Umbilical cord (tissue), 2 donors: ENCODE results near the gene GPR89B. TPM values are rescaled to one million over a fixed set of nuclear protein-coding genes. Genes with fewer than 3 reads are reported as not detected.
"Not testable (repeated sequence)": the region's sequence is repeated elsewhere in the genome, so short reads cannot be mapped to it uniquely, and the experiment has no call there.

ENCODE experiments used
- DNase-seq: peaks from one replicate; pipeline ENCODE4 v3.0.0-alpha.2; 2015; ENCODE audit warnings: low spot score
- total RNA-seq: library from RNA; depleted of rRNA; stranded (reverse); fragments of >200 nt; gene quantifications from one replicate; pipeline ENCODE4 v1.2.3, GENCODE V29; 2014; ENCODE audit warnings: low replicate concordance; ENCODE audit not compliant: insufficient read depth

Gene GPR89B
- total RNA-seq, 1 donor from 2014 or later = 11.8 TPM

DNA sequence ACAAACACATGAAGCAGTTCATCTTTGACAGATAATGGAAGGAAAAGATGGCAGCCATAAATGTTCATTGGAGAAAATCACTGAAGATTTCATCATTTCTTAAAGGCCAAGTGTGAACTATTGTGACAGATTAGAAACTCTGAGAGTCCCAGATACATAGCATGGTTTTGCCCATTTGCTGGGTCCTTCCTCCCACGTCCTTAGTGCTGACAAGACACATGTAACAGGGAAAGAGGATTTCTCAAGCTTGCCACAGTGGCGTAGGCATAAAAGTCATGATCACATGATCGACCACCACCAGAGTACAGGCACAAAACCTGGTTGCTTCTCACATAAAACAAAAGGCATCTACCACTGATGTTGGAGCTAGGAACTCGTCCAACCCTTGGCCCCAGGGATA lies 98.8 kb downstream of the GPR89B start:
- not testable (repeated sequence) for DNase-seq

DNA sequence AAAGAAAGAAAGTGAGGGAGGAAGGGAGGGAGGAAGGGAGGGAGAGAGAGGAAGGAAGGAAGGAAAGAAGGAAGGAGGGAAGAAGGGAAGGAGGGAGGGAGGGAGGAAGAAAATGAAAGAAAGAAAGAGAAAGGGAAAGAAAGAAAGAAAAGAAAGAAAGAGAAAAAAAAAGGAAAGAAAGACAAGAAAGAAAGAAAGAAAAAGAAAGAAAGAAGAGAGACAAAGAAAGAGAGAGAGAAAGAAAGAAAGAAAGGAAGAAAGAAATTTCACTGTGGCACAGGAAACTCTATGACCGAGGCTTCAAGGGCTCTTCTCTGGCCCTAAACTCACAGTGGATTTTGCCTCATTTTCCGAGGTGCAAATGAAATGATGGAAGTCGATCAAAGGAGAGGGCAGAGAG lies 104.0 kb downstream of the GPR89B start:
- not testable (repeated sequence) for DNase-seq

DNA sequence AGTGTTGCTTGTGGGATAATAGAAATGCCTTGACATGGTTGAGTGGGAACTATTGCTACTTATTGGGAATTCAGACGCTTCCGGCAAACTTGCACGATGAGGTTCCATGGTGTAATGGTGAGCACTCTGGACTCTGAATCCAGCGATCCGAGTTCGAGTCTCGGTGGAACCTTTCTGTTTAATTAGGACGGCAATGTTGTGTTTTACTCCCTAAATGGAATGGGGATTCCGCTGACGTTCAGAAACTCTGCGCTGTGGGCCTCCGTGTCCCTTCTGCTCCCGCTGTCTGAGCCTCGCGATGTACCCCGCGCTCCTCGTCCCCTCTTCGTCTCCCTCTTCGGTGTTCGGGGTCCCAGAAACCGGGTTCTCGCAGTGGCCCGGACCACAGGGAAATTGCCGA lies 104.5 kb downstream of the GPR89B start:
- DNase-seq = not testable (repeated sequence)

DNA sequence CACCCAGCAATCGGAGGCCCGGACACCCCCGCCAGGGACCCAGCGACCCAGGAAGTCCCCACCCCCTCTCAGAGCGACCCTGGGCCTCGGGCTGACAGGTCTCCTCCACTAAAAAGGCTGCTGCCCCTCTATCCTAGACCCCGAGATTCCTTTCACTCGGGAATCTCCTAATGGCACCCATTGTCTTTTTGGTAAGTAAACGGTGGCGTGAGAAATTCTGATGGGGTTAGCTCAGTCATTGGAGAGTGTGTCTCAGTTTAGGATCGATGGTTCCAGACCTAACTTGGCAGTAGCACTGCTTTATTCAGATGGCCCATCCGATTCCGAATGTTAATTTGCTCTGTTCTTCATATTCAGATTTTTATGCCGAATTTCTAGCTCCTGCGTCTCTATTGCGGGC lies 104.9 kb downstream of the GPR89B start:
- not testable (repeated sequence) for DNase-seq

DNA sequence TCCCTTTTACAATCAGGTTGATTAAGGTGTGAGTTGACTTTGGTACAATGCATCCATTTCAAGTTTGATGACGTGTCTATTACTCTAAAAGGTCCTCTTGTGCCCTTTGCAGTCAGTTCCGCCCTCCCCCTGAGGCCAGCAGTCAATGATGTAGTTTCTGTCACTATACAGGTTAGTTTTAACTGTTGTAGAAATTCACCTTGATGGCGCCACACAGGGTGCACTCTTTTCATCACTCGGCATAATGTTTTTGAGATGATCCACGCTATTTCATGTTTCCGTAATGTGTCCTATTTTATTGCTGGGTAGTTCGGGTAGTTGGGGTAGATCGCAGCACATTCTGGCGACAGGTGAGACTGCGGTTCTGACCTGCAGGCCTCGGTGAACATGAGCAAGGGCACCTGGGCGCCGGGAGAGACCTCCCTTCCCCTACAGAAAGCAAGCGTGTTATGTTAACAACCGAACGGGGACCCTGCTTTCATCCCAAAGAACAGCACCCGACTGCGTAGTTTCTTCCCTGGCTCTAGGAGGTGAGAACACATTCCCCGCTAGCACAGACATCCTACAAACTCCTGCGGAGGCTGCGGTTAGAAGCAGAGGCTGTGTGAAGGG lies 109.7 kb downstream of the GPR89B start:
- DNase-seq = not testable (repeated sequence)

DNA sequence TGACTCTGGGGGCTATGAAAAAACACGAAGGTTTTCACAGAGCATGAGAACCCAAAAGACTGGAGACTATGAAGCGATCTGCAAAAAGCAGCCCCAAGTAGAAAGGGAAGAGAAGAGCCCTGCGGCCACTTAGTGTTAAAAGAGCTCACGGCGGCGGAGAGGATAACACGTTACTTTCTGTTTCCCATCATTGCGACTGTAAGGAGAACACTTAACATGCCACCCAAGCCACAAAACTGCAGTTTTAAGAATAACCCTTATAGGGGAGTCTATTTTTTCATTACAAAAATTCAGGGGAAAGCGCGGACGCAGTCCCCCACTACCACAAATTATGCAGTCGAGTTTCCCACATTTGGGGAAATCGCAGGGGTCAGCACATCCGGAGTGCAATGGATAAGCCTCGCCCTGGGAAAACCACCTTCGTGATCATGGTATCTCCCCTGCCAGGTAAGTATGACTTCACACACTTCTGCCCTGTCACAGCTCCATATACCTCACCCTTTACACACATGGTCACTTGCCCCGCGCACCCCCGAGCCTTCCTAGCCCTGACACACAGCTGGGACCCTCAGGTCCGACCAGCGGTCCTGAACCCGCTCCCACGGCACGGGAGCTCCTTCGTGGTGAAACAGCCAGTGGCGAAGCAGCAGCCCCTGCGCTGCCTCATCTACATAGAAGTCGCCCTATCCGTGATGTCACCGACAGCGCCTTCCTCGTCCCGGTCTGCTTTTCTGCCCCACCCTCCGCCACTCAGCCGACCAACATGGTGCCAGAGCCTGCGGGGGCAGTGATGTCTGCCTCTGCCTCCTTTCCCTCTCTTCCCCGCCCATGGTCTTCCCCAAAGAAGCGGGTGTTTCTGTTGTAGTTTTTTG lies 110.5 kb downstream of the GPR89B start:
- peak; percentile 94 for DNase-seq

Other genes with a start within 250 kb of the GPR89B start
- gene GJA5, start 167.8 kb upstream of the GPR89B start, total RNA-seq = 32.5 TPM
- gene GJA8, start 25.6 kb upstream of the GPR89B start, total RNA-seq = not detected
- 12.8 TPM for gene NBPF11, start 223.9 kb downstream of the GPR89B start, total RNA-seq